HG03457 (cell line): ENCODE data around the gene ALPL.

Source experiments
- ATAC-seq: cut with Tn5 transposase; IDR thresholded peaks from one replicate; pipeline ENCODE4 v1.9.1; 2021; ENCODE audit warnings: moderate number of reproducible peaks; ENCODE audit not compliant: unreplicated experiment

ALPL gene

DNA sequence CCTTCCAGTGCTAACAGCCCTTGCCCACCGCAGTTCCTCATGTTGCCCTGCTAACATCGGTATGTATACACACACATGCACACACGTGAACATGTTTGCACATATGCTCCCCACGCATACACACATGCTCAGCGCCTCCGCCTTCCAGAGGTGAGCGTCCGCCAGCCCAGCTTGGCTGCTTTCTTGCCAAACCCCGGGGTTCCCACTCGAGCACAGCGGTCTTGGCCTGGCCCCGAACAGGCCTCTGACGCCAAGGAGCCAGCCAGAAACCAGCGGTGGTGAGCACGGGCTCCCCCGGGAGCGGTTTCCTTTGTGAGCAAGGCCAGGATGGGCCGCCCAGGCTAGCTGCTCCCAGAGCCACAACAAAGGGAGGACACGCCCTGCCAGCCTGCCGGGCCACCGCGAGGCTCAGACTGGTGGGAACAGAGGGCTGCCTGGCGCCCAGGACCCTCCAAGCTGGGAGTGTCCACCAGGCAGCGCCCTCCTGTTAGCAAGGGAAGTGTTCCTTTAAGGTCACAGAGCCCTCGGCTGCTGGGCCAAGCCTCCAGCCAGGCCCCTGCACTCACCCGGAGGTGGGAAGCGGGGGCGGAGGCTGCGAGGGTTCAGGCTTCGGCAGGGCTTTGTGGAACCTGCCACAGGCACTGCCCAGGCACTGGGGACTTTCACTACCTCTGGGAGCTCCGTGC lies 65.4 kb downstream of the ALPL start:
- no peak for ATAC-seq

DNA sequence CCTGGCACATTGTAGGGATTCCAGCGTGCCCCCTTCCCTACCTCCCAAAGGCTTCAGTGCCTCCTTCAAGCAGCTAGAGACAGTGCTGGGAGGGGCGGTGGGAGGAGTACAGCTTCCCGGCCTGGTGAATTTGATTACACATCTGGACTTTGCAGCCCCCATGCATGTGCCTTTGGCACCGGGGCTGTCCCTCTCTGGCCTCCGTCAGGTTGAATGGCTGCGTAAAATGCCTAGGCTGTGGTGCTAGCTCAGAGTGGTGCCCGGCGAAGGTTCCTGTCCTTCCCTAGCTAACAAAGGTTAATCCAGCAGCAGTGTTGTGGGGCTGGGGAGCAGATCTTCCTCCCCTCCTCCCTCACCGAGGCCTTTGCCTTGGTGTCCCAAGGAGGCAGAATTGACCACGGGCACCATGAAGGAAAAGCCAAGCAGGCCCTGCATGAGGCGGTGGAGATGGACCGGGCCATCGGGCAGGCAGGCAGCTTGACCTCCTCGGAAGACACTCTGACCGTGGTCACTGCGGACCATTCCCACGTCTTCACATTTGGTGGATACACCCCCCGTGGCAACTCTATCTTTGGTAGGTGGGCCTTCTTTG lies 66.2 kb downstream of the ALPL start:
- no peak for ATAC-seq

DNA sequence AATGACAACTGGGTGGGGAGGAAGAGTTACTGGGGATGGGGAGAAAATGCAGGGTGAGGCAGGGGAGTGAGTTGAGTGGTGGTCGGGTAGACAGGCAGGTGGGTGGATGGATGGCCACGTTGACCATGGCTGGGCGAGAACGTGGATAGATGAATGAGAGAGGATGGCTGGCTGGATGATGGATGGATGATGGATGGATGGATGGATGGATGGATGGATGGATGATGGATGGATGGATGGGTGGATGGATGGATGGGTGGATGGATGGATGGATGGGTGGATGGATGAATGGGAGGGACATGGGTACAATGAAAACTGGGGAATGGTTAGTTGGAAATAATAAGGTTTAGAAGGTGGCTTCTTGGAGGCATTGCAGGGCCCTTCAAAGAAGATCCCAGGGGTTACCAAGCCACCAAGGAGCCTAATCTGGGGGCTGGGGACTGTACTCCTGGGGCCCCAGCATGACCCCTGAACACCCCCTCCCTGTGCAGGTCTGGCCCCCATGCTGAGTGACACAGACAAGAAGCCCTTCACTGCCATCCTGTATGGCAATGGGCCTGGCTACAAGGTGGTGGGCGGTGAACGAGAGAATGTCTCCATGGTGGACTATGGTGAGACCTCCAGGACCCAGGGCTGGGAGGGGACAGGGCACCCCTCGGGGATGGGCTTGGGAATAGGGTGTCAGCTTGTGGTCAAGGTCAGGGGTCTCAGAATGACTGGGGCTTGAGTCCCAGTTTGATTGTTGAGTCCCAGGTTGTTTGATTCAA lies 67.0 kb downstream of the ALPL start:
- ATAC-seq, result no peak

GRCh38 chr1:21576798-21577187 lies 67.6 kb downstream of the ALPL start:
- ATAC-seq, result no peak

- ATAC-seq, result no peak
These were observed 68.1 kb downstream of the ALPL start for GRCh38 chr1:21577324-21577723.

GRCh38 chr1:21577933-21578332 lies 68.7 kb downstream of the ALPL start:
- ATAC-seq, result no peak

DNA sequence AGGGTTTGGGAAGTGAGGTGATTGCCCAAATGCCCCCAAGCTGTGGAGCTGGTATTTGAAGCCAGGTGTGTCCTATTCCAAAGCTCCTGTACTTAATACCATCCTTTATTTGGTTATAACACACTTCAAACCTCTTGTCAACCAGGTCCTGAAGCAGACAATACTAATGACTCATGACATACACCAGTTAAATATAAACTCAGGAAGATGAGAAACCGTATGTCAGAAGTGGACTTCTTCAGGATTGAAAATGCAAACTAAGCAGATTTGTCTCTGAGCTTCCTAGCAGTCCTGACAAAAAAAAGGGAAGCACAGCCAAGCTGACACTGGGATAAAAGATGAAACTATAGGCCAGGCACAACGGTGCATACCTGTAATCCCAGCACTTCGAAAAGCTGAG lies 70.6 kb downstream of the ALPL start:
- ATAC-seq, result no peak

GRCh38 chr1:21584096-21584495 lies 74.9 kb downstream of the ALPL start:
- no peak for ATAC-seq

DNA sequence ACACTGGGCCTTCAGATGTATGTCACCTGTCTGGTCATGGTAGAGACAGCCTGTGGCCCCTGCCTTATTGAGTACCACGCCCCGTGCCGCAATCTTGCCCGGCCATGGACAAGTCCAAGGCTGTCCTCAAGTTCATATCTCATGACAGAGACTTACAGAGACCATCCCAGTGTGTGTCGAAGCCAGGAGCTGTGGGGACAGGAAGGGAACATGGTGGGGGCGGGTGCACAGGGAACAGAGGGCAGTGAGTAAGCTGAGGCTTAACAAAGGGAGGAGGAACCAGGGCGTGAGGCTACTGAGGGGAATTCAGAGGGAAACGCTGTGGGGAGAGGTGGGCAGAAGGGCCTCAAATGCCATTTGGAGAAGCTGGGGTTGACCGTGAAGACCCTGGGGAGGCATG lies 75.8 kb downstream of the ALPL start:
- ATAC-seq, result no peak

DNA sequence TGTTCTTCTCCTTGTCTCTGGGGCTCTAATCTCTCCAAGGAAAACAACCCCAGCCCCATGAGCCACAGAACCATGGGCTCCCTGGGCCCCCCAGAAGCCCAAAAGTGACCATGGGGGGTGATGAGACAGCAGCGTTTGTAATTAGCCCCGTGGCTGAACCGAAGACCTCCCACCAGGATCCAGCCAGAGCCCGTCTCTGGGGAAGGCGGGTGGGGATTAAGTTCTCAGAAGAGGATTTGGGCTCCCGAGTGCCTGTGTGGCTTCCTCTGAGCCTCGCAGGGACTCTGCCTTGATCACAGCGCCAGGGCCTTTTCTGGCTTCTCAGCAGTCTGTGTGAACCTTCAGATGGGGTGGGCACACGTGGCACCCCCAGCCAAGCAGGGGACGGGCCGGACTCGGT lies 77.0 kb downstream of the ALPL start:
- no peak for ATAC-seq

GRCh38 chr1:21586846-21587601 lies 77.8 kb downstream of the ALPL start:
- no peak for ATAC-seq

- no peak for ATAC-seq
These were observed 78.4 kb downstream of the ALPL start for GRCh38 chr1:21587602-21587953.

- ATAC-seq, result no peak
These were observed 80.4 kb downstream of the ALPL start for GRCh38 chr1:21589618-21590017.

GRCh38 chr1:21590126-21590880 lies 81.1 kb downstream of the ALPL start:
- ATAC-seq, result no peak

DNA sequence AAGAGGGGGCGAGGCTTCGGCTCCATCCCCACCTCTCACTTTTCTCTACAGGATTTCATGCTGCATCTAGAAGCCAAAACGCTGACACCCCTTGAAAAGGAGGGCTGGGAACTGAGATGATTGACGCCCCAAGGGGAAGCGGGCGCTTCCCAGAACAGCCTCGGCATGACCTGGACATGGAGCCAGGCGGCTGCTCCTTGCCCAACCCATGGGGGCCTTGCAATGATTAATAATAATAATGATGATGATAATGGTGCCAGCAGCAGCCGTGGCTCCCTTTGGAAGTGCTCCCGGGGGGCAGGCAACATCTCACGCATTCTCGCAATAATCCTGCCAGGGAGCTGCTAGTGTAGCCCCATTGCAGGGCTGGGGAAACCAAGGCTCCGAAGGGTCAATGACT lies 81.7 kb downstream of the ALPL start:
- no peak for ATAC-seq

GRCh38 chr1:21592086-21592865 lies 83.1 kb downstream of the ALPL start:
- ATAC-seq, result no peak

DNA sequence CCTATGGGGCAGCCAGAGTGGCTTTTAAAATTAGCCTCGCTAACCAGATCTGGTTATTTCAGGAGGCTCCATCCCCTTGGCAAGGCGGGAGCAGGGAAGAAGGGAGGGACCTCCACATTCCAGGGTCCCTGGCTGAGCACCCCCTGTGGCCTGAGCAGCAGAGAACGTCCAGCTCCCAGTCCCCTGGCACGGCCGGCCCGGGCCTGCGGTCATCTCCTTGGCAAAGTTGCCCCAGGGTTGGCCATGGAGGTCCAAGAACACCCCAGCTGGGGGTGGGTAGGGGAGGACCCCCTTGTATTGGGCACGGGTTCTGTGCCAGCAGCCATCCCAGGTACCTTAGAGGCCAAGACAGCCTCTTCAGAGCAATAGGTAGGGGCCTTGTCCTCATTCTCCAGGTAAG lies 84.0 kb downstream of the ALPL start:
- ATAC-seq, result no peak

DNA sequence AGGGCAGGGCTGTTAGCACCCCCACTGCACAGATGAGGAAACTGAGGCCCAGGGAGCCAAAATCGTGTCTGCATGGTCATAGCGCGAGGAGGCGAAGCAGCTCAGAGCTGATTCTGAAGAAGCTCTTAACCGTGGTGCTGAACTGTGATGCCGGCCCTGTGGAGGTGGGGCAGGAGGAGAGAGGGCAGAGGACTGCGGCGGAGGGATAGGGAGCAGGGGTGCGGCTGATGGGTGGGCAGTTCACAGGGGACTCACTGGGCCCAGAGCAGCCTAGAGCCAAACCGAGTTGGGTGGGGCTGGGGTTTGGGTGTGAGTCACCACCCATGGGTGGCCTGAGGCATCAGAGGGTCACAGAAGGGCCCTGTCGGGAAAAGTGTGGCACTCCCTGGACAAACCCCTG lies 85.3 kb downstream of the ALPL start:
- ATAC-seq, result no peak

DNA sequence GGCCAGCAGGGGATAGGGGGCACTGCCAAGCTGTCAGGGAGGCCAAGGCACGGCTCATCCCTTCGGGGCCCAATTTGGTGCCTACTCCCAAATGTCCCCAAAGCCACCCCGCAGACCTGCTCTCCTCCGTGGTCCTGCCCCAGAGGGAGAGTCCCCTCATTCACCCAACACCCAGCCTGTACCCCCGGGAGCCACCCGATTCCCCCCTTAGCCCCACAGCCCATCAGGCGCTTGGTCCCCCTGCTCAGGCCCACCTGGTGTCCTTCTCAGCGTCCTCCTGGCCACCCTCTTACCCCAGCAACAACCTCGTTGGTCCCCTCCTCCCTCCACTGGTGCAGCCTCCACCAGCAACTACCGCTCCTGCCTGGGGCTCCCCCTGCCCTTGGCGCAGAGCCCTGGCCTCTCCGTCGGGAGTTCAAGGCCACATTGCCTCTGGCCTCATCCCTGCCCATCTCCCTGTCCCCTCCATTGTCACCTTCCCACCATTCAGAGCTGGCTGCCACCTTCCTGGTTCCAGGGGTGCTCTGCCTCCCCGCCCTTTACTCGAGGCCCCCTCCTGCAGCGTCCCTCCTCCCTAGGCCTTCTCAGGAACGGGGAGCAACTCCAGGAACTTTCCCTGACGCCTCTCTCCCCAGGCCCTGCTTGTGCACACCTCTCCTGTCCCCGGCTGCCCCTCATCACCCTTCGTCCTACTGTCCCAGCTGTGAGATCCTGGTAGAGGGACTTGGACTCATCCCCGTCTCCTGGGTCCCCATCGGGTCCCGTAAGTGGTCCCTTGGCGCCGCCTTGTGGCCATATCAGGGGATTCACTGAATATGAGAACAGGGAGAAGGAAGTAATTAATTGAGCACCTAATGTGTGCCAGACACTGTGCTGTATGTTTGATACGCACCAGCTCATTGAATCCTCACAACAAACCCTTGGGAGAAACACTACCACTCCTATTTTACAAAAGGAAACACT lies 86.0 kb downstream of the ALPL start:
- no peak for ATAC-seq
